Endothelial cell (in vitro differentiated cells): ENCODE measurements around the gene DAAM2. TPM values are rescaled to one million over a fixed set of nuclear protein-coding genes. Genes with fewer than 3 reads are reported as not detected.

Source experiments
- DNase-seq: peaks from one replicate; pipeline ENCODE4 v3.0.0; 2021; ENCODE audit warnings: low spot score
- H3K27ac Mint-ChIP-seq: one replicate; pipeline ENCODE4 v1.8.0; 2021; ENCODE audit warnings: mixed read lengths, inconsistent platforms; ENCODE audit not compliant: unreplicated experiment
- H3K27me3 Mint-ChIP-seq: one replicate; pipeline ENCODE4 v1.8.0; 2021; ENCODE audit warnings: mild to moderate bottlenecking, moderate library complexity, mixed read lengths, inconsistent platforms; ENCODE audit not compliant: unreplicated experiment
- H3K36me3 Mint-ChIP-seq: one replicate; pipeline ENCODE4 v1.8.0; 2021; ENCODE audit warnings: mild to moderate bottlenecking, low read depth, mixed read lengths, inconsistent platforms; ENCODE audit not compliant: unreplicated experiment
- H3K4me1 Mint-ChIP-seq: one replicate; pipeline ENCODE4 v1.8.0; 2021; ENCODE audit warnings: mild to moderate bottlenecking, mixed read lengths, inconsistent platforms; ENCODE audit not compliant: unreplicated experiment
- H3K4me3 Mint-ChIP-seq: one replicate; pipeline ENCODE4 v1.8.0; 2021; ENCODE audit warnings: mild to moderate bottlenecking, mixed read lengths, inconsistent platforms; ENCODE audit not compliant: unreplicated experiment
- H3K9me3 Mint-ChIP-seq: one replicate; pipeline ENCODE4 v1.8.0; 2021; ENCODE audit warnings: mixed read lengths, inconsistent platforms; ENCODE audit not compliant: unreplicated experiment
- total RNA-seq: library from RNA; stranded (reverse); fragmentation: NEBNext Ultra II Directional; extraction: Animal tissue kit (Norgen Biotek cat#: 25700); gene quantifications from one replicate; pipeline ENCODE4 v1.2.1, GENCODE V29; 2021; ENCODE audit not compliant: unreplicated experiment
- TF ChIP-seq, protein P1 (sequence below): fragments of 200-600 bp; sonication (generic); IDR thresholded peaks from one replicate; pipeline ENCODE4 v1.5.0; 2021; ENCODE audit warnings: antibody characterized with exemption; ENCODE audit not compliant: unreplicated experiment

DAAM2 gene
- total RNA-seq, 1 donor from 2014 or later, result 3.0 TPM

DNA sequence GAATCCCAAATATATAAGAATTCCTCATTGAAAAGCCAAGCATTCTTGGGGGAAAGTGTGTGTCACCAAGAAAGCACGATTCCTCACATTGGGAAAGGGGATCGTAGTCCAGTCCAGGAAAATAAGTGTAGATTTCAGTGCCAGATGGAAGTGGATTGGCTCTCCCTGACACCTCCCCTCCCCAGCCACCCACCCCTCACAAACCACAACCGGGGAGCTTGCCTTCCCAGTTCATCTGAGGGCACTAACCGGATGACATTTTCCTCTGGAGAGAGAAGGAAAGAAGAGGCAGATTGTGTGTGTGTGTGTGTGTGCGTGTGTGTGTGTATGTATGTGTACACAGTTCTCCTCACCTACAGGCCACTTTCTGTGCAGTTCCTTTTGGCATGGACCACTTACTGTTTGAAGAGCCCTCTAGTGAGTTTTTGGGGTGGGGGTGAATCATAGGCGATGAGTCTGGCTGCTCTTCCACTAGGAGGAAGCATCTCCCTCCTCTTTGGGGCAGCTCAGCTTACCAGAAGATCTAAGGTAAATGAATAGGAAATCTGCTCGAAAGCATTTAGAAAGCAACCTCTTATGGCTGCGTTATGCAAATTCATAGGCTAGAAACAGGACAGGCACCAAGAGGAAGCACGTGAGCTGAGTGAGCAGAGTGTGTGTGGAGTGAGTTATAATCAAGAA is 20.8 kb downstream of the DAAM2 start:
- H3K36me3 Mint-ChIP-seq, result no peaks in the 10 kb centered on the region
- no peaks in the 10 kb centered on the region for H3K9me3 Mint-ChIP-seq
- H3K4me1 Mint-ChIP-seq, result peaks cover 8% of the 10 kb centered on the region
- TF ChIP-seq, protein P1, sequence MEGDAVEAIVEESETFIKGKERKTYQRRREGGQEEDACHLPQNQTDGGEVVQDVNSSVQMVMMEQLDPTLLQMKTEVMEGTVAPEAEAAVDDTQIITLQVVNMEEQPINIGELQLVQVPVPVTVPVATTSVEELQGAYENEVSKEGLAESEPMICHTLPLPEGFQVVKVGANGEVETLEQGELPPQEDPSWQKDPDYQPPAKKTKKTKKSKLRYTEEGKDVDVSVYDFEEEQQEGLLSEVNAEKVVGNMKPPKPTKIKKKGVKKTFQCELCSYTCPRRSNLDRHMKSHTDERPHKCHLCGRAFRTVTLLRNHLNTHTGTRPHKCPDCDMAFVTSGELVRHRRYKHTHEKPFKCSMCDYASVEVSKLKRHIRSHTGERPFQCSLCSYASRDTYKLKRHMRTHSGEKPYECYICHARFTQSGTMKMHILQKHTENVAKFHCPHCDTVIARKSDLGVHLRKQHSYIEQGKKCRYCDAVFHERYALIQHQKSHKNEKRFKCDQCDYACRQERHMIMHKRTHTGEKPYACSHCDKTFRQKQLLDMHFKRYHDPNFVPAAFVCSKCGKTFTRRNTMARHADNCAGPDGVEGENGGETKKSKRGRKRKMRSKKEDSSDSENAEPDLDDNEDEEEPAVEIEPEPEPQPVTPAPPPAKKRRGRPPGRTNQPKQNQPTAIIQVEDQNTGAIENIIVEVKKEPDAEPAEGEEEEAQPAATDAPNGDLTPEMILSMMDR, result no peak
- no peak for DNase-seq
- H3K27me3 Mint-ChIP-seq, result peaks cover 3% of the 10 kb centered on the region
- no peak overlapping the region for H3K4me3 Mint-ChIP-seq
- H3K27ac Mint-ChIP-seq, result no peak overlapping the region

DNA sequence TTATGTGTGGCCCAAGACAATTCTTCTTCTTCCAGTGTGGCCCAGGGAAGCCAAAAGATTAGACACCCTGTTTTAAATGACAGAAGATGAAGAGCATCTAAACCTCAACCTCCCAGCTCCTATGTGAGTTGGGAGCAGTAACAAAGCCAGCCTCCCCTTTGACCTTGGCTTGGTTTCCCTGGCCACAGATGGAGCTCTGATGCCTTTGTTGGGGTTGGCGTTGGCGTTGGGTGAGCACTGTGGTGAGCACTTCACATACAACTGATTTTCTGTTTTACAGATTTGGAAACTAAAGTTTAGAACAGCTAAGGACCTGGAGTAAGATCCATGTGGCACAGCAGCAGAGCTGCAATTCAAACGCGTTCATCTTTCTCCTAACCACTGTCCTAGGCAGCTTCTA is 22.1 kb downstream of the DAAM2 start:
- Mint-ChIP-seq H3K4me3 (no peak overlapping the region), H3K27ac (no peak overlapping the region), H3K36me3 (no peaks in the 10 kb centered on the region), H3K9me3 (no peaks in the 10 kb centered on the region), H3K4me1 (peaks cover 8% of the 10 kb centered on the region), H3K27me3 (peaks cover 3% of the 10 kb centered on the region)
- no peak for DNase-seq
- TF ChIP-seq, protein P1, result no peak

DNA sequence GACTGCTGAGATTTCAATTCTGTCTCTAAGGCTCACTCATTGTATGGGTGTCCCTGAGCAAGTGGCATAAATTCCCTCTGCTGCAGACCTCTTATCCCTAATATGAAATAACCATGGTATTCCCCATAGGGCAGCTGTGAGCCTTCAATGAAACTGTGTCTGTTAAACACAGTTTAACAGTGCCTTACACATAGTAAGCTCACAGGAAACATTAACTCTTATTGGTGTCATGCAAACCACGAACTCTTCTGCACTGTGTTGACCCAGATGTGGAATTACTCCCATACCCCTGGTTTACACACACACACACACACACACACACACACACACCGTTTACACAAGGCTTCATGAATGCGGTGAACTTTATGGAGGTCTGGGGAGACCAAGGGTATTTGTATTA is 23.2 kb downstream of the DAAM2 start:
- H3K4me3 Mint-ChIP-seq, result no peak overlapping the region
- TF ChIP-seq, protein P1, result no peak
- H3K9me3 Mint-ChIP-seq, result no peaks in the 10 kb centered on the region
- no peak for DNase-seq
- H3K36me3 Mint-ChIP-seq, result no peaks in the 10 kb centered on the region
- H3K27ac Mint-ChIP-seq, result no peak overlapping the region
- peaks cover 8% of the 10 kb centered on the region for H3K4me1 Mint-ChIP-seq
- H3K27me3 Mint-ChIP-seq, result peaks cover 3% of the 10 kb centered on the region

DNA sequence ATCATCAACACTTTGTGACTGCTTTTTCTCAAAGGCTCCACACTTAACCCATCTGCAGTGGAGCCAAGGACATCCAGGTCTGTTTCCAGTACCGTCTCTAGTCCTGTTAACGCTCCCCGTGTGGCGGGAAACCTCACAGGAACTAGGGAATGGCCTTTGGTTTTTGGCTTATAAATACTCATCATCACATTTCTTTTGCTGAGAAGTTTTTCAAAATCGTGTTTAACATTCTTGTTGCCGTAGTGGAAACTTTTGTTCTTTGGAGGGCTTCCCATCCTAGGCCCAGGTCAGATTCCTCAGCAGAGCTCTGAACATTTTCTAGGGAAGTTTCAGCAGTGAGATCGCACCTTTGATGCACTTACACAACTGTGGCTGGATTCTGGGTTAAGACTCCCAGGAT is 24.6 kb downstream of the DAAM2 start:
- Mint-ChIP-seq H3K27ac (no peak overlapping the region), H3K4me1 (peaks cover 7% of the 10 kb centered on the region), H3K36me3 (no peaks in the 10 kb centered on the region), H3K27me3 (peaks cover 3% of the 10 kb centered on the region), H3K9me3 (no peaks in the 10 kb centered on the region), H3K4me3 (no peak overlapping the region)
- DNase-seq, result no peak
- TF ChIP-seq, protein P1, result no peak

DNA sequence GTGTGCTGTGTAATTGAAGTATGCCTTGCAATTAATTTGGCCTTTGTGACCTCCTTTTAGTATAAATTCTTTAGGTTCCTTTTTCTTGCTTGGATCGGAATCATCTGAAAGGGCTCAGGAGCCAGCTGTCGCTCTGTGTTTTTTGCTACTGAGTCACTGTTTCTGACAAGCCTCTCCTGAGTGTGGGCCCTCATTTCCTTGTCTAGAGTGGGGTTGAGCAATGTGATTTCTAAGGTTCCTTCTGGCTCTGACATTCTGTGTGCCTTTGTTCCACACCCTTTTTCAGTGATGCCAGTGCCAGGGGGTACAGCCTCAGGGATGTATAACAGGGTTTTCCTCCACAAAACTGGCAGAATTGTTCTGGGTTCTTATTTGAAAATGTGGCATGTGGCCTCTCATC is 26.5 kb downstream of the DAAM2 start:
- Mint-ChIP-seq H3K27ac (no peak overlapping the region), H3K4me1 (peaks cover 18% of the 10 kb centered on the region), H3K4me3 (no peak overlapping the region), H3K9me3 (no peaks in the 10 kb centered on the region), H3K36me3 (no peaks in the 10 kb centered on the region), H3K27me3 (no peaks in the 10 kb centered on the region)
- no peak for DNase-seq
- TF ChIP-seq, protein P1, result no peak
